Body of pancreas (tissue), 4 donors: ENCODE data around the gene SLC28A1. TPM values are rescaled to one million over a fixed set of nuclear protein-coding genes. Genes with fewer than 3 reads are reported as not detected.
"Not testable (repeated sequence)": the region's sequence is repeated elsewhere in the genome, so short reads cannot be mapped to it uniquely, and the experiment has no call there.

Source experiments
- ATAC-seq: fragments of 150-250 bp; one replicate; pipeline ENCODE4 v1.9.1; 2016
- DNase-seq, 4 donors: peaks; one replicate each; pipeline ENCODE4 v3.0.0-alpha.2; 2019
- H3K27ac ChIP-seq, 4 donors: fragments of 200-600 bp; sonication (generic); 1 replicate in 3 of 4; 2 replicates in 1 of 4; pipeline versions ENCODE4 v1.5.1 to v1.6.1; 2016 to 2019; ENCODE audit warnings: mild to moderate bottlenecking in 1 of 4, mixed read lengths in 1 of 4, moderate library complexity in 1 of 4
- H3K27me3 ChIP-seq, 2 donors: fragments of 200-600 bp; sonication (generic); one replicate each; pipeline ENCODE4 v1.6.0; 2016; ENCODE audit warnings: mild to moderate bottlenecking in 1 of 2
- H3K36me3 ChIP-seq, 2 donors: fragments of 200-600 bp; sonication (generic); replicated peaks in 1 of 2; 2 replicates each; pipeline ENCODE4 v1.5.1; 2016; ENCODE audit warnings: low read depth in 2 of 2; ENCODE audit not compliant: insufficient read depth in 1 of 2
- H3K4me1 ChIP-seq: fragments of 200-600 bp; sonication (generic); one replicate; pipeline ENCODE4 v1.6.0; 2016
- H3K4me3 ChIP-seq, 2 donors: fragments of 200-600 bp; sonication (generic); 1 replicate in 1 of 2; 2 replicates in 1 of 2; pipeline ENCODE4 v1.5.1; 2016 to 2019
- H3K9me3 ChIP-seq, 3 donors: fragments of 200-600 bp; sonication (generic); 1 replicate in 2 of 3; 2 replicates in 1 of 3; pipeline ENCODE4 v1.5.1; 2016
- POLR2A ChIP-seq, 3 donors: fragments of 450-650 bp; IDR thresholded peaks; one replicate each; pipeline ENCODE4 v1.6.1; 2016; ENCODE audit warnings: antibody characterized with exemption in 3 of 3, mild to moderate bottlenecking in 2 of 3
- WGBS, 2 donors: methylation state at CpG; one replicate each; pipeline ENCODE4 v1.1.5; 2017; 5-methylcytosine and 5-hydroxymethylcytosine counted together
- intact Hi-C: fragments of 100-400 bp; cut with DNase I; formaldehyde crosslinking; loops from one replicate; pipeline ENCODE4 v1.15.1; 2023
- total RNA-seq, 2 donors: library from RNA; depleted of rRNA; stranded (reverse); fragments of >200 nt; gene quantifications; one replicate each; pipeline ENCODE4 v1.1.0, GENCODE V29; 2016
- TF ChIP-seq, protein P1 (sequence below), 7 experiments: fragments of 450-650 bp in 4 of 7; fragments of 200-600 bp in 3 of 7; sonication (generic) in 3 of 7; IDR thresholded peaks; one replicate each; pipeline ENCODE4 v1.5.1; 2016 to 2019; ENCODE audit warnings: antibody characterized with exemption in 7 of 7

SLC28A1 gene
- total RNA-seq, 2 donors from 2014 or later = 0.26 TPM; not detected in 1

DNA sequence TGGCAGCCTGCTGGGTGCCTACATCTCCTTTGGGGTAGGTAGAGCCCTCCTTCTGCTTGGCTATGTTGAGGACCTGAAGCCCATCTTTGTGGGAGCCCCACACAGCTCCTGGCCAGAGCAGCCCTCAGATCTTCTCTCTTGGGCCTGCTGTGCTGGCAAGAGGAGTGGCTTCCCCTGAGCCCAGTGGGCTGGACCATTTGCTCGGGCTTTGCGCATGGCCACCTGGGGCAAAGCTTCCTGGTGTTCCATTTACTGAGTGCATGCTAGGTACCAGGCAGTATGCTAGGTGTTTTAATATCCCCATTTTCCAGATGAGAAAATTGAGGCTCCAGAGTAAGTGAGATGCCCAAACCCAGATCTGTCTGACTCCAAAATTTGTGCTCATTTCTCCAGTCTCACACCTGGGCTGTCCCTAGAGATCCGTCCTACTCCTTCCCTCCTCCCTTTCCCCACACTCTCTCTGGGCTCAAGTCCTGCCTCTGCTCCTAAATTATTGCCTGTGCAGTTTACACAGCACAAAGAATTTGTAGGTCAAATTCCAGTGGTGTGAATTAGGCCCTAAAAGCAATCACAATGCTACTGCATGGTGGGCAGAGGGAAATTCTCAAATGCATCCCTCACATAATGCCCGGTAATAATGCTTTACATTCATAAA is 39.7 kb downstream of the SLC28A1 start:
- Histone ChIP-seq H3K36me3 (no peaks in the 10 kb centered on the region), H3K27ac (peak overlapping the region in 1 of 4 donors; percentile 5), H3K9me3 (no peaks in the 10 kb centered on the region), H3K4me3 (no peak overlapping the region), H3K4me1 (peaks cover 6% of the 10 kb centered on the region), H3K27me3 (no peaks in the 10 kb centered on the region)
- intact Hi-C loops = loop anchor here (10.0 kb wide), 2 partner anchors 269 to 329 kb away; partner anchors contain the start of genes NMB and WDR73
- 62 to 81% methylated on average over 4 of the region's 4 CpGs for WGBS, 2 donors
- DNase-seq = no peak
- no peak for ATAC-seq
- TF ChIP-seq POLR2A (IDR thresholded peaks at IDR 0.05) = no peak
- TF ChIP-seq, protein P1, sequence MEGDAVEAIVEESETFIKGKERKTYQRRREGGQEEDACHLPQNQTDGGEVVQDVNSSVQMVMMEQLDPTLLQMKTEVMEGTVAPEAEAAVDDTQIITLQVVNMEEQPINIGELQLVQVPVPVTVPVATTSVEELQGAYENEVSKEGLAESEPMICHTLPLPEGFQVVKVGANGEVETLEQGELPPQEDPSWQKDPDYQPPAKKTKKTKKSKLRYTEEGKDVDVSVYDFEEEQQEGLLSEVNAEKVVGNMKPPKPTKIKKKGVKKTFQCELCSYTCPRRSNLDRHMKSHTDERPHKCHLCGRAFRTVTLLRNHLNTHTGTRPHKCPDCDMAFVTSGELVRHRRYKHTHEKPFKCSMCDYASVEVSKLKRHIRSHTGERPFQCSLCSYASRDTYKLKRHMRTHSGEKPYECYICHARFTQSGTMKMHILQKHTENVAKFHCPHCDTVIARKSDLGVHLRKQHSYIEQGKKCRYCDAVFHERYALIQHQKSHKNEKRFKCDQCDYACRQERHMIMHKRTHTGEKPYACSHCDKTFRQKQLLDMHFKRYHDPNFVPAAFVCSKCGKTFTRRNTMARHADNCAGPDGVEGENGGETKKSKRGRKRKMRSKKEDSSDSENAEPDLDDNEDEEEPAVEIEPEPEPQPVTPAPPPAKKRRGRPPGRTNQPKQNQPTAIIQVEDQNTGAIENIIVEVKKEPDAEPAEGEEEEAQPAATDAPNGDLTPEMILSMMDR (IDR thresholded peaks at IDR 0.05) = no peak

DNA sequence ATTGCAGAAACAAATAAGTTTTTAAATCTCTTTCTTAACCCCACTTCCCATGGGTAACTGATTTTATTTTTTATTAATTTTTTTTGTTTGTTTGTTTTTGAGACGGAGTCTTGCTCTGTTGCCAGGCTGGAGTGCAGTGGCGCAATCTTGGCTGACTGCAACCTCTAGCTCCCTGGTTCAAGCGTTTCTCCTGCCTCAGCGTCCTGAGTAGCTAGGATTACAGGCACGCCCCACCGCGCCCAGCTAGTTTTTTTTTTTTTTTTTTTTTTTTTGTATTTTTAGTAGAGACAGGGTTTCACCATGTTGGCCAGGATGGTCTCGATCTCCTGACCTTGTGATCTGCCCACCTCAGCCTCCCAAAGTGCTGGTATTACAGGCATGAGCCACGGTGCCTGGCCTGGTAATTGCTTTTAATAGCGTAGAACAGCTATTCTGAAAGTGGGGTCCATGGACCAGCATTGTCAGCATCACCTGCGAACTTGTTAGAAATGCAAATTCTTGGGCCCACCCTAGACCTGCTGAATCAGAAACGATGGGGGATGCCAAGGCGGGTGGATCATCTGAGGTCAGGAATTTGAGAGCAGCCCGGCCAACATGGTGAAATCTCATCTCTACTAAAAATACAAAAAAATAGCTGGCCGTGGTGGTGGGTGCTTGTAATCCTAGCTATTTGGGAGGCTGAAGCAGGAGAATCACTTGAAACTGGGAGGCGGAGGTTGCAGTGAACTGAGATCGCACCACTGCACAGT is 40.5 kb downstream of the SLC28A1 start:
- not testable (repeated sequence) for H3K4me3 ChIP-seq, H3K9me3 ChIP-seq, H3K36me3 ChIP-seq, ATAC-seq, H3K27me3 ChIP-seq
- peaks cover 12% of the 10 kb centered on the region for H3K4me1 ChIP-seq
- intact Hi-C loops = loop anchor here (10.0 kb wide), 2 partner anchors 270 to 330 kb away; partner anchors contain the start of genes NMB and WDR73
- peak overlapping the region in 1 of 4 donors; percentile 5 for H3K27ac ChIP-seq
- WGBS, 2 donors = 76 to 78% methylated on average over 17 of the region's 17 CpGs
- DNase-seq = peak in 2 of 4 donors; percentile 37 to 43

GRCh38 chr15:84925906-84926305 is 41.4 kb downstream of the SLC28A1 start:
- WGBS, 2 donors = 93 to 97% methylated on average over 1 of the region's 1 CpG
- no peaks in the 10 kb centered on the region for H3K27me3 ChIP-seq
- TF ChIP-seq, protein P1 (IDR thresholded peaks at IDR 0.05) = no peak
- TF ChIP-seq POLR2A (IDR thresholded peaks at IDR 0.05) = no peak
- peaks cover 14% of the 10 kb centered on the region for H3K4me1 ChIP-seq
- intact Hi-C loops = loop anchor here (10.0 kb wide), 2 partner anchors 271 to 331 kb away; partner anchors contain the start of genes NMB and WDR73
- H3K4me3 ChIP-seq = no peak overlapping the region
- H3K27ac ChIP-seq = no peak overlapping the region
- H3K36me3 ChIP-seq = no peaks in the 10 kb centered on the region
- DNase-seq (no peak), ATAC-seq (no peak)
- H3K9me3 ChIP-seq = no peaks in the 10 kb centered on the region

GRCh38 chr15:84926491-84927230 is 42.2 kb downstream of the SLC28A1 start:
- ATAC-seq (no peak), DNase-seq (no peak)
- no peak for TF ChIP-seq POLR2A (IDR thresholded peaks at IDR 0.05)
- TF ChIP-seq, protein P1 (IDR thresholded peaks at IDR 0.05) = no peak
- intact Hi-C loops = loop anchor here (10.0 kb wide), 2 partner anchors 272 to 332 kb away; partner anchors contain the start of genes NMB and WDR73
- H3K27me3 ChIP-seq = no peaks in the 10 kb centered on the region
- H3K9me3 ChIP-seq = no peaks in the 10 kb centered on the region
- 85 to 90% methylated on average over 3 of the region's 3 CpGs for WGBS, 2 donors
- no peak overlapping the region for H3K27ac ChIP-seq
- H3K36me3 ChIP-seq = no peaks in the 10 kb centered on the region
- H3K4me1 ChIP-seq = peaks cover 14% of the 10 kb centered on the region
- no peak overlapping the region for H3K4me3 ChIP-seq

DNA sequence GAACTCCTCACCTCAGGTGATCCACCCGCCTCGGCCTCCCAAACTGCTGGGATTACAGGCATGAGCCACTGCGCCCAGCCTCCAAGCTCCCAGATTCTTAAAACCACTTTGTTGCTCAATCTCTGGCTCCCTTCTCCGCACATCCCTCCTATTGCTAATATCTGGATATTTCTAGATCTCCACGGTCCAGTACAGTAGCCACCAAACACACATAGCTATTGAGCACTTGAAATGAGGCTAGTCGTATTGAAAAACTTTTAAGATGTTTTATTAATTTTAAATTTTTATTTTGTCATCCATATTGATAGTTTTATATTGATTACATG is 44.3 kb downstream of the SLC28A1 start:
- DNase-seq (no peak), ATAC-seq (no peak)
- H3K4me3 ChIP-seq = no peak overlapping the region
- H3K27me3 ChIP-seq = no peaks in the 10 kb centered on the region
- H3K4me1 ChIP-seq = peaks cover 14% of the 10 kb centered on the region
- H3K9me3 ChIP-seq = no peaks in the 10 kb centered on the region
- H3K27ac ChIP-seq = no peak overlapping the region
- H3K36me3 ChIP-seq = no peaks in the 10 kb centered on the region
- WGBS, 2 donors = 53 to 69% methylated on average over 6 of the region's 6 CpGs
- intact Hi-C loops = loop anchor here (10.0 kb wide), 2 partner anchors 274 to 334 kb away; partner anchors contain the start of genes NMB and WDR73
- TF ChIP-seq, protein P1 (IDR thresholded peaks at IDR 0.05) = no peak
- no peak for TF ChIP-seq POLR2A (IDR thresholded peaks at IDR 0.05)
